Measurements from ENCODE around the gene KLHDC3.

KLHDC3 gene

DNA sequence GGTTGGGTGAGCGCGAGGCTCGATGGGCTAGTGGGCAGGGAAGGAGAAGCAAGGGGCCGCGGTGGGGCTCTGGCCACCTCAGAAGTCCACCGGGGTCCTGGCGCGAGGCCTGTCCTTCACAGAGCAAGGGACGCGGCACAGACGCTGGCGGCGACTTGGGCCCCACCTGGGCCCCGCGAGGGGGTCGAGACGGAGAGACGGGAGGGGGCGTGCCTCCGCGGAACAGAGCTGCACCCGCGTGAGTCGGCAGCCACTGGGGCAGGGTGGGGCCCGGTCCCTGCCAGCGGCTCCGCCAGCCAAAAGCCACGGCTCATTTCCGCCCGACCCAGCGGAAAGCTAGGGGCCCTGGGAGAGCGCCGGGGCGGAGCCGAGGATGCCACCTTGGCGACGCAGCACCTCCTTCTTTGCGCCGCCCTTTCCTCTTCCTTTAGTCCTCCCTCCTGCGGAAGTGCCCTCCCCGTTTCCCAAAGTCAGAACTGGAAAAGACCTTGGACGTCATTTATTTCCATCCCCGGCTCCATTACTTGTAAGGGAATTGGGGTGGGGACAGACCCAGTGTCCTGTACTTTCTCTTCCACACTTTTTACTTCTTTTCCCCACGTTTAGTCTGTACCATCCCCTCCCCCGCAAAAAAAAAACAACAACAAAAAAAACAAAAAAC, 39.6 kb downstream of the KLHDC3 start, which contains the start of gene CUL7:
CUL7 (minus strand) TSS at position 307 of the 661 bp plus-strand sequence. CDS start 1,063 bp downstream, outside the sequence.
- TF ChIP-seq, protein P1, sequence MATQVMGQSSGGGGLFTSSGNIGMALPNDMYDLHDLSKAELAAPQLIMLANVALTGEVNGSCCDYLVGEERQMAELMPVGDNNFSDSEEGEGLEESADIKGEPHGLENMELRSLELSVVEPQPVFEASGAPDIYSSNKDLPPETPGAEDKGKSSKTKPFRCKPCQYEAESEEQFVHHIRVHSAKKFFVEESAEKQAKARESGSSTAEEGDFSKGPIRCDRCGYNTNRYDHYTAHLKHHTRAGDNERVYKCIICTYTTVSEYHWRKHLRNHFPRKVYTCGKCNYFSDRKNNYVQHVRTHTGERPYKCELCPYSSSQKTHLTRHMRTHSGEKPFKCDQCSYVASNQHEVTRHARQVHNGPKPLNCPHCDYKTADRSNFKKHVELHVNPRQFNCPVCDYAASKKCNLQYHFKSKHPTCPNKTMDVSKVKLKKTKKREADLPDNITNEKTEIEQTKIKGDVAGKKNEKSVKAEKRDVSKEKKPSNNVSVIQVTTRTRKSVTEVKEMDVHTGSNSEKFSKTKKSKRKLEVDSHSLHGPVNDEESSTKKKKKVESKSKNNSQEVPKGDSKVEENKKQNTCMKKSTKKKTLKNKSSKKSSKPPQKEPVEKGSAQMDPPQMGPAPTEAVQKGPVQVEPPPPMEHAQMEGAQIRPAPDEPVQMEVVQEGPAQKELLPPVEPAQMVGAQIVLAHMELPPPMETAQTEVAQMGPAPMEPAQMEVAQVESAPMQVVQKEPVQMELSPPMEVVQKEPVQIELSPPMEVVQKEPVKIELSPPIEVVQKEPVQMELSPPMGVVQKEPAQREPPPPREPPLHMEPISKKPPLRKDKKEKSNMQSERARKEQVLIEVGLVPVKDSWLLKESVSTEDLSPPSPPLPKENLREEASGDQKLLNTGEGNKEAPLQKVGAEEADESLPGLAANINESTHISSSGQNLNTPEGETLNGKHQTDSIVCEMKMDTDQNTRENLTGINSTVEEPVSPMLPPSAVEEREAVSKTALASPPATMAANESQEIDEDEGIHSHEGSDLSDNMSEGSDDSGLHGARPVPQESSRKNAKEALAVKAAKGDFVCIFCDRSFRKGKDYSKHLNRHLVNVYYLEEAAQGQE (IDR thresholded peaks at IDR 0.05; ENCODE audit: low read depth) = no peak
- TF ChIP-seq TEAD4 (IDR thresholded peaks at IDR 0.05) (no peak; the same call in 1 of the 2 replicates), ZBTB7A (IDR thresholded peaks at IDR 0.05; ENCODE audit: low read depth) (peak; percentile 68; the same call in 1 of the 2 replicates), CREB1 (IDR thresholded peaks at IDR 0.05; ENCODE audit: low read depth) (no peak), YY1 (IDR thresholded peaks at IDR 0.05; ENCODE audit: low read depth) (peak; percentile 44; the same call in 1 of the 2 replicates), USF1 (IDR thresholded peaks at IDR 0.05) (peak; percentile 78), EGR1 (IDR thresholded peaks at IDR 0.05) (no peak; the same call in 1 of the 2 replicates), NFIC (IDR thresholded peaks at IDR 0.05) (peak; percentile 58), RAD21 (IDR thresholded peaks at IDR 0.05; ENCODE audit: low read depth) (no peak), EP300 (IDR thresholded peaks at IDR 0.05; ENCODE audit: borderline replicate concordance) (no peak), TAF1 (IDR thresholded peaks at IDR 0.05; ENCODE audit: low read depth) (peak; percentile 64), TCF12 (IDR thresholded peaks at IDR 0.05; ENCODE audit: low read depth) (no peak)
- TF ChIP-seq, protein P2, sequence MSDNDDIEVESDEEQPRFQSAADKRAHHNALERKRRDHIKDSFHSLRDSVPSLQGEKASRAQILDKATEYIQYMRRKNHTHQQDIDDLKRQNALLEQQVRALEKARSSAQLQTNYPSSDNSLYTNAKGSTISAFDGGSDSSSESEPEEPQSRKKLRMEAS (IDR thresholded peaks at IDR 0.05) = peak; percentile 85

- TF ChIP-seq TCF12 (IDR thresholded peaks at IDR 0.05; ENCODE audit: low read depth) (0 out of 2 replicates have a peak, but pooled peaks have one; percentile 3), NFIC (IDR thresholded peaks at IDR 0.05) (no peak)
These were observed 40.3 kb downstream of the KLHDC3 start for GRCh38 chr6:43054206-43054943.

GRCh38 chr6:43055966-43056365, 41.9 kb downstream of the KLHDC3 start:
- TF ChIP-seq, protein P2 (IDR thresholded peaks at IDR 0.05) = no peak
- TF ChIP-seq EP300 (IDR thresholded peaks at IDR 0.05; ENCODE audit: borderline replicate concordance) = no peak
- TF ChIP-seq NFIC (IDR thresholded peaks at IDR 0.05) = no peak
- no peak for TF ChIP-seq TAF1 (IDR thresholded peaks at IDR 0.05; ENCODE audit: low read depth)

GRCh38 chr6:43058531-43058930, 44.5 kb downstream of the KLHDC3 start:
- TF ChIP-seq CEBPB (IDR thresholded peaks at IDR 0.05) (no peak), USF1 (IDR thresholded peaks at IDR 0.05) (no peak), NFIC (IDR thresholded peaks at IDR 0.05) (no peak), RAD21 (IDR thresholded peaks at IDR 0.05; ENCODE audit: low read depth) (no peak), YY1 (IDR thresholded peaks at IDR 0.05; ENCODE audit: low read depth) (no peak), CREB1 (IDR thresholded peaks at IDR 0.05; ENCODE audit: low read depth) (no peak), EP300 (IDR thresholded peaks at IDR 0.05; ENCODE audit: borderline replicate concordance) (no peak), FOXM1 (IDR thresholded peaks at IDR 0.05; ENCODE audit: borderline replicate concordance, low read depth) (no peak), TCF12 (IDR thresholded peaks at IDR 0.05; ENCODE audit: low read depth) (no peak), TEAD4 (IDR thresholded peaks at IDR 0.05) (no peak), ZBTB7A (IDR thresholded peaks at IDR 0.05; ENCODE audit: low read depth) (no peak), TAF1 (IDR thresholded peaks at IDR 0.05; ENCODE audit: low read depth) (no peak), EGR1 (IDR thresholded peaks at IDR 0.05) (no peak)
- TF ChIP-seq, protein P2 (IDR thresholded peaks at IDR 0.05) = no peak
- TF ChIP-seq, protein P1 (IDR thresholded peaks at IDR 0.05; ENCODE audit: low read depth) = no peak

- TF ChIP-seq TEAD4 (IDR thresholded peaks at IDR 0.05) (no peak), CEBPB (IDR thresholded peaks at IDR 0.05) (no peak; the same call in 1 of the 2 replicates), TCF12 (IDR thresholded peaks at IDR 0.05; ENCODE audit: low read depth) (no peak; the same call in none of the 2 replicates), CREB1 (IDR thresholded peaks at IDR 0.05; ENCODE audit: low read depth) (peak; percentile 99), FOXM1 (IDR thresholded peaks at IDR 0.05; ENCODE audit: borderline replicate concordance, low read depth) (no peak), NFIC (IDR thresholded peaks at IDR 0.05) (0 out of 2 replicates have a peak, but pooled peaks have one; percentile 9), TAF1 (IDR thresholded peaks at IDR 0.05; ENCODE audit: low read depth) (peak; percentile 72; the same call in 1 of the 2 replicates), USF1 (IDR thresholded peaks at IDR 0.05) (peak; percentile 80), ZBTB7A (IDR thresholded peaks at IDR 0.05; ENCODE audit: low read depth) (no peak), YY1 (IDR thresholded peaks at IDR 0.05; ENCODE audit: low read depth) (peak; percentile 95)
- TF ChIP-seq, protein P1 (IDR thresholded peaks at IDR 0.05; ENCODE audit: low read depth) = no peak
- TF ChIP-seq, protein P2 (IDR thresholded peaks at IDR 0.05) = peak; percentile 67
These were observed 45.4 kb downstream of the KLHDC3 start, which contains the start of the genes KLC4 and MRPL2 for GRCh38 chr6:43059168-43060033. TSS of gene KLC4 (plus strand) at chr6:43059631. CDS start at chr6:43061336, 1,705 bp downstream. TSS of gene MRPL2 (minus strand) at chr6:43059434. CDS start at chr6:43059381, 53 bp downstream.

All from Ishikawa (cell line).